ENCODE data around the gene ETF1.
A peak's percentile ranks its signal among the peaks of the same experiment; 100 is the strongest.

Gene ETF1

DNA sequence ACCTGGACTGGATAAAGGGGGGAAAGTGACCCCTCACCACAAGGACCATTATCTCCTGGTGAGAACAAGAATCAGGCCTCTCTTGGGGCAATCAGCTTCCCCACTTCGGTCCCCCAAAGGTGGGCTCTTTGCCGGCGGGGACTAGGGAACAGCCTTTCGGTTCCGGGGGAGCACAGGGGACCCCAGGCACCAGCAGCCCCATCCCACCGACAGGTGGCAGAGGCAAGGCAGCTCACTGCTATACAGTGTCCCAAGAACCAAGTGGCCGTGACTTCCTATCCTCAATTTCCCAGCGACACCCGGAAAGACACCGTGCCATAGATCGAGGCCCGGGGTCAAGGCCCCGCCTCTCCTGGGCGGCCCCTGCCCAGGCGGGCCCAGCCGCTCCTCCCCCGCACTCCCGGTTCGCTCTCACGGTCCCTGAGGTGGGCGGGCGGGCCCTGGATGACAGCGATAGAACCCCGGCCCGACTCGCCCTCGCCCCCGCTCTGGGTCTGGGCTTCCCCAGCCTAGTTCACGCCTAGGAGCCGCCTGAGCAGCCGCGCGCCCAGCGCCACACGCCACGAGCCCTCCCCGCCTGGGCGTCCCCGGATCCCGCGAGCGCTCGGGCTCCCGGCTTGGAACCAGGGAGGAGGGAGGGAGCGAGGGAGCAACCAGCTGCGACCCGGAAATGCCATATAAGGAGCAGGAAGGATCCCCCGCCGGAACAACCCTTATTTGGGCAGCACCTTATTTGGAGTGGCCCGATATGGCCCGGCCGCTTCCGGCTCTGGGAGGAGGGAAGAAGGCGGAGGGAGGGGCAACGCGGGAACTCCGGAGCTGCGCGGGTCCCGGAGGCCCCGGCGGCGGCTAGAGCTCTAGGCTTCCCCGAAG, 78.4 kb downstream of the ETF1 start:
- DNase-seq = peak; percentile 85 to 100 (median 98)

DNA sequence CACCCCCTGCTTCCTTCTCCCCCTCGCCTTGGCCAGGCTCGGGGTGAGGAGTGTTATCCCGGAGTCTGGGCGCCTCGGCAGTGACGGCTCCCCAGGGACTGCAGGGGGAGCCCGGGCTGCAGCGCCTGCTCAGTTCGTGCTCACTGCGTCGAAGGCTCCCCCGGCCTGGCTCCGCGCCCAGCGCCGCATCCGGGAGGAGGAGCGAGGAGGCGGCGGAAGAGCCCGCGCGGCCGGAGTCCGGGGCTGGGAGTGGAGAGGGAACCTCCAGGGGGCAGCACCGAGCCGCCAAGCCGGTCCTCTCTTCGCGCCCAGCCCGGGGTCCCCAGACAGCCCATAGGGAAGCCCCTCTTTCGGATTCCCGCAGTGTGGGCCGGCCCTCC, 79.0 kb downstream of the ETF1 start:
- DNase-seq = peak; percentile 57 to 97 (median 86)

DNA sequence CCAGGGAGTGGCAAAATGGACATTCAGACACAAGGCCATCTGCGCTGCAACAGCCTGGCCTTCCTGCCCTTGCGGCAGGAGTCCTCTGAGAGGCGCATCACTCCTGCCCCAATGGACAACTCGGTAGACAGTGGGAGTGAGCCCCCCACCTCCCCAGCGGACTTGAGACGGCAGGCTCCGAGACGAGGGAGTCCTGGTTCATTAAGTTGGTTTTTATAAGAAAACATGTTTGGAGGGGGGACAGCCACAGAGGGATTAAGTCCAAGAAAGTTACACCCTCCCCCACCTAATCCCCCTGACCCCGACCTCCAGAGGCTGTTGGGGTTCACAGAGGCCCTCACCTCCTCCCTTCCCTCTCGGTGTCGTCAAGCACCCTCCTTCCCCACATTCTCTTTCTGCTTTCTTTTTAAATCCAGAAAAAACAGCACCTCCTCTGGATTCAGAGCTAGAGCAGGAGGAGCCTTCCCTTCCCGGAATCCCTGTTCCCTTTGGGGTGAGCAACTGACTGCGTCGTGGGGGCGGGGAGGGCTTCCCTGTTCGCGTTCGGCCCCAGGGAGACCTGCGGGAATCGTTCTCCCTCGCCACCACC, 79.5 kb downstream of the ETF1 start:
- peak in 2 of 51 donors; percentile 59 to 79 for DNase-seq

DNA sequence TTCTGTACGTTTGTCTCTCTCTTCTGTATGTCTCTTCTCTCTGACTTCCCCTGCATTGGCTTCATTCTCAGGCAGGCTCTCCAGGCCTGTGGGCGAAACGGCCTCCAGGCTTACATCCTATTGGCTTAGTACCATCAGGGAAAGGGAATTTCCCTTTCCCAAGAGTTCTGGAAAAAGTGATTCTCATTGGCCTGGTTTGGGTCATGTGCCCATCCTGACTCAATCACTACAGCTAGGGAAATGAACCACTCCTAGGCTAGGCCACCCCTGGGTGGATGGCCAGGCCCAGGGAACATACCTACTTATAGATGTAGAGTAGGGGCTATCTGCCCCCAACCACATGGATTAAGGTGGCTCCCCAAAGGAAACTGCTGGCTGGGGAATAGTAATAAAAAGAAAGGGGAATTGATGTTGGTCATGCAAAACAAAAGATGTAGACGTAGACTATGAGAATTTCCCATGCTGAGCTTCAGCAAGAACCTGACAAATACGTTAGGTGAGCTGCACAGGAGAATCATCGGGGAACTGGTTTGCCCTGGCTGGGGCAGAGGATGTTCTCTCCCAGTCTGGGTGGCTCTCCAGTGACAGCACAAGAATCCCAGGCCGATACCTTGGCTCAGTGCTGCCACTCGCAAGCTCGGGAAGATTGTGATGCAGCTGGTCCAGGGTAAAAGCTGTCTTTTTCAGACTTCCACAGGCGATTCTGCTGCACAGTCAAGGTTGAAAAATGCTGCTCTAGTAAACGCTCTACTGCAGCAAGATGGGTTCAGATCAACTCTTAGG, 81.5 kb downstream of the ETF1 start:
- DNase-seq = peak in 1 of 51 donors; percentile 24

DNA sequence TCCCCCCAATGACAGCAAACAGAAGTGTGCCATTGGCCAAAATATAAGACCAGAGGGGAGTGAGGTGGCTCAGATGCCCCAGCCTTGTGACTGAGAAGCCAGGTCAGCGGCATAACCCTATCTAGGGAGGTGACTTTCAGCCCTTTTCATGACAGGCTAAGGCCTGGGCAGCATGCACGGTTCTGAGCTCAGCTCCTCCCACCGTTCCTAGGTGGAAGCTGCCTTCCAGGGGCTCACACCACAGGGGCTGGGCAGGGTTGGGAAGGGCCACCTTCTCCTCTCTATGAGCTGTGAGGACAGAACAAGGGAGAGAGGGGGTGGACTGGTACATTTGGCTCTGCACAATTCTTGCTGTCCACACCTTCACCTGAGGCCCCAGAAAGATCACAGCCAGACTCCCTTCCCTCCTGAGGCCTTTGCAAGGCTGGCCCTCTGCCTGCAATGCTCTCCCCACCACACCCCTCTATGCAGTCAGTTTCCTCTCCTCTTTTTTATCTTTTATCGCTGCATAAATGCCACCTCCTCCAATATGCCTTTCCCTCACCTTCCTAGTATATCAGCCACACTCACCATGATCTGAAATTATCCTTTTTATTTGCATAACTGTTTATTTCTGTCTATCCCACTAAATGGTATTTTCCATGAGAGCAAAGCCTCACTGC, 82.9 kb downstream of the ETF1 start:
- no peak for DNase-seq

DNA sequence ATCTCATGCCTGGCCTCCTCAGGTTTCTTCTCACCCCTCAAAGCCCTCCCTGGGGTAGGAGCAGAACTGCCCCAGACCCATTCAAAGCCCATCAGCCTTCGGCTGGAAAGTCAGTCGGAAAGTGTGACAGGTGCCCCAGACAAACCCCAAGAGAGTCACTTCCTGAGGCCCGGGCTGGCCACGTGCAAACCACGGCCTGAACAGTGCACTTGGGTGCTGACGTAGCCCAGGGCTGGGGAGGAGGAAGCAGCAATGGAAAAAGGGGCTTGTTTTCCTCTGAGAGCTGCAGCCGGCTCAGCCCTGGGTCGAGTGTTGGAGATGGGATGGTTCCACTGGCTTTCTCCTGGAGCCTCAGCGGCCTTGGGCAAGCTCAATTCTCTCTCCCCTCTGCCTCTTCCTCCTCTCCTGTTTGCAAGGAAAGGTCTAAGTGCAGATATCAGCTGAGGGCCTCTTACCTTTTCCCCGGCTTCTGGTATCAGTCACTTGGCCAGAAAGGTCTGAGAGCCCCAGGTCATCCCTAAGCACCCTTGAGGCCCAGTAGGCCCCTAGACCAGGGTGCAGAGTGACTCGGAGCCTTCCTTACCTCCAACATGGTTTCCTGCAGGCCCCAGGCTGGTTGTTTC, 83.6 kb downstream of the ETF1 start:
- peak in 19 of 51 donors; percentile 6 to 53 (median 25) for DNase-seq

DNA sequence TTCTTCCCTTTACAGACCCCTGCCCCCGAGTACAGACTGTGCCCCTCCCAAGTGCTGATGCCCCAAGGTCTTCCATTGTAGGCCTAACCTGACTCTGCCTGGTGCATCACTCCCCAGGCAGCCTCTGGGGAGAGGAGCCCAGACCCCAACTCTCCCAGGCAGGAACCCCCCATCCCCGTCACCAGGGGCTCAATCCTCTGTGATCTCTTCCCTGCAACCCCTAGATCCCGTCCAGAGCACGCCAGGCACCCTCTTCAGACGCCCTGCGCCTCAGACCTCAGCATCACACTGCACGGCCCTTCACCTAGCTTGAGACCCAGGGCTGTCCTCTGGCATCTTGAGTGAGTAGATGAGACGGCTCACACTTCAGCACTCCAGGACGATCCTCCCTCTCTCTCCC, 84.2 kb downstream of the ETF1 start:
- no peak for DNase-seq

DNA sequence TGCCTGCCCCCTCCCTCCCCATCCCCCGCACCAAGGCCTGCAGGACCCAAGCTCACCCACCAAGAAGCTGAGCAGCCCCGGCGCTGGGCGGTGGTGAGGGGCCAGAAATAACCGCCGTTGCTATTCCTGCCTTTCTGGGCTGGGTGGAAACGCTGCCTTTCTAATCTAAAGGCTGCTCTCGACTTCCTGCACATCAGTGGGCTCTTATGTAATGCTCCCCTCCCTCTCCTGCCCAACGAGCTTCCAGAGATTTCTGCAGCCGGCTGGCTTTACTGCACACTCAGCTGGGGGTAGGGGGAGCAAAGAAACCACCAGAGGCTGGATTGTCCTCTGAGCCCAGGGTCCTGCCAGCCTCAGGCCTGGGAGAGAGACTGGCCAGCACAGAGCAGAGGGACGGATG, 84.7 kb downstream of the ETF1 start:
- DNase-seq = peak in 13 of 51 donors; percentile 24 to 49 (median 37)

DNA sequence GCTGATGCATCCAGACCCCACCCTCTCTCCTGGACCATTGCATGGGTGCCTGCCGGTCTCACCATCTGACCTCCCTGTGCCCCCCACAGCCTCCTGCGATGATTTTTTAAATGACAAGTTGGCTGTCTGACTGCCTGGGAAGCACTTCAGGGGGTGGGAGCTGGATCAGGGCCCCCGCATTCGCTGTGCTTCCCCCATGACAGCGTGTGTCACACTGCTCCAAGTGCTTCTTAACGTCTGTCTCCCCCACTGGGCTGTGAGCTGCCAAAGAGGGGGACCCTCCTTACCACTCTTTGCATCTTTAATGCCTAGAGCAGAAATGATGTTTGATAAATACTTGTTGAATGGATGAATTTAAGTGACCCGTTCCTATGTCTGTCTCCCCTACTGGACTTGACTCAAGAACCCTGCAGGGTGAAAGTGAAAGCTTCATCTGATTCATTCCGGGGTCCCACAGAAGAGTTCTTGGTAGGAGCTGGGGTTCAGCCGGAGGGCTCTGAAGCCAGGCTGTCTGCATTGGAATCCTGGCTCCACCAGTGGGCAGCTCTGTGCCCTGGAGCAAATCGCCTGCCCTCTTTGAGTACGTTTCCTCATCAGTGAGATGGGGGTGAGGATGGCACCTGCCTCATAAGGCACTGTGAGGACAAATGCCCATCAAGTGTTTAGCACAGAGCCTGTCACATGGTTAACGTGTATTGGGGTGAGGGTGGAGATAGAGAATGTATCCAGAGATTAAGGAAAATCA, 85.3 kb downstream of the ETF1 start:
- DNase-seq = peak in 1 of 51 donors; percentile 23
